Measurements from ENCODE around the gene VIPR1. TPM values are rescaled to one million over a fixed set of nuclear protein-coding genes. Genes with fewer than 3 reads are reported as not detected.

VIPR1 gene
- total RNA-seq, 1 donor, result 5.6 TPM

GRCh38 chr3:42488687-42489086 lies 13.8 kb upstream of the VIPR1 start:
- no peak overlapping the region for H3K4me3 ChIP-seq (ENCODE audit: low read depth, low read length)
- TF ChIP-seq CTCF (IDR thresholded peaks at IDR 0.05; ENCODE audit: insufficient read depth, low read length), result no peak
- DNase-seq (ENCODE audit: low read depth), result no peak

GRCh38 chr3:42489116-42489936 lies 13.1 kb upstream of the VIPR1 start:
- no peak for DNase-seq (ENCODE audit: low read depth)
- no peak for TF ChIP-seq CTCF (IDR thresholded peaks at IDR 0.05; ENCODE audit: insufficient read depth, low read length)
- no peak overlapping the region for H3K4me3 ChIP-seq (ENCODE audit: low read depth, low read length)

- no peak for TF ChIP-seq CTCF (IDR thresholded peaks at IDR 0.05; ENCODE audit: insufficient read depth, low read length)
- H3K4me3 ChIP-seq (ENCODE audit: low read depth, low read length), result no peak overlapping the region
- no peak for DNase-seq (ENCODE audit: low read depth)
Observed at GRCh38 chr3:42489937-42490227, 12.6 kb upstream of the VIPR1 start.

GRCh38 chr3:42490243-42490642 lies 12.2 kb upstream of the VIPR1 start:
- TF ChIP-seq CTCF (IDR thresholded peaks at IDR 0.05; ENCODE audit: insufficient read depth, low read length), result no peak
- no peak overlapping the region for H3K4me3 ChIP-seq (ENCODE audit: low read depth, low read length)
- DNase-seq (ENCODE audit: low read depth), result peak; percentile 54

GRCh38 chr3:42491881-42492507 lies 10.4 kb upstream of the VIPR1 start:
- DNase-seq (ENCODE audit: low read depth), result no peak
- TF ChIP-seq CTCF (IDR thresholded peaks at IDR 0.05; ENCODE audit: insufficient read depth, low read length), result no peak
- H3K4me3 ChIP-seq (ENCODE audit: low read depth, low read length), result no peak overlapping the region

GRCh38 chr3:42492508-42493080 lies 9.8 kb upstream of the VIPR1 start:
- no peak for TF ChIP-seq CTCF (IDR thresholded peaks at IDR 0.05; ENCODE audit: insufficient read depth, low read length)
- DNase-seq (ENCODE audit: low read depth), result no peak

More at GRCh38 chr3:42492508-42493080, 9.8 kb upstream of the VIPR1 start:
- H3K4me3 ChIP-seq (ENCODE audit: low read depth, low read length), result no peak overlapping the region
